Measurements from ENCODE around the gene MZT2A.
"Not testable (repeated sequence)": the region's sequence is repeated elsewhere in the genome, so short reads cannot be mapped to it uniquely, and the experiment has no call there.

DNA sequence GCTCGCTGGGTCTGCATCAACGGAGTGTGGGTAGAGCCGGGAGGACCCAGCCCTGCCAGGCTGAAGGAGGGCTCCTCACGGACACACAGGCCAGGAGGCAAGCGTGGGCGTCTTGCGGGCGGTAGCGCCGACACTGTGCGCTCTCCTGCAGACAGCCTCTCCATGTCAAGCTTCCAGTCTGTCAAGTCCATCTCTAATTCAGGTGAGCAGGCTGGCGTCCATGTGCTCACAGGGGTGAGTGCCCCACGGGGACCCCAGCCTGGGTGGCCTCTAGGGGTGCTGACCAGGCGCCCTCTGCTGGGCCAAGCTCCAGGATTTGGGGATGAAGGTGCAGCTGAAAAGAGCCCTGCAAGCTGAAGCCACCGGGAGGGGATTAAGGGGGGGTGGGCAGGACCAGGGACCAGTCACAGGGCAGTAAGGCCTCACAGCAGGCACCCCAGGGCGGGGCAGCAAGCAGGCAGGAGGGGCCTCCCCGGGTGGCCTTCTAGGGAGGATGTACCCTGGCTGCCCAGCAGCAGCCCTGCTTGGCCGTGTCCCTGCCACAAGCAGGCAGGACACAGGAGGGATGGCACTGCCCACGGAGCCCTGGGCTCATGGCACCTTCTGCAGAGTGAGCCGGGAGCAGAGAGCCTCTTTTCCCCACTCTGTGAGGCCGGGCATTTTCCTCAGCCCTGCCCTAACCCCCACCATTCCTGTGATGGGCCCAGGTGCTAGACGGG, 38.6 kb upstream of the MZT2A start:
- TF ChIP-seq CTCF (IDR thresholded peaks at IDR 0.05); POLR2AphosphoS5 (IDR thresholded peaks at IDR 0.05; ENCODE audit: insufficient read depth in 1 of 2, low read depth in 1 of 2): not testable (repeated sequence)
